ENCODE results near the gene CST11. TPM values are rescaled to one million over a fixed set of nuclear protein-coding genes. Genes with fewer than 3 reads are reported as not detected.

Gene CST11, protein sequence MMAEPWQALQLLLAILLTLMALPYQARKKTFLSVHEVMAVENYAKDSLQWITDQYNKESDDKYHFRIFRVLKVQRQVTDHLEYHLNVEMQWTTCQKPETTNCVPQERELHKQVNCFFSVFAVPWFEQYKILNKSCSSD
- total RNA-seq (ENCODE audit: low replicate concordance), result not detected in 2 replicates

DNA sequence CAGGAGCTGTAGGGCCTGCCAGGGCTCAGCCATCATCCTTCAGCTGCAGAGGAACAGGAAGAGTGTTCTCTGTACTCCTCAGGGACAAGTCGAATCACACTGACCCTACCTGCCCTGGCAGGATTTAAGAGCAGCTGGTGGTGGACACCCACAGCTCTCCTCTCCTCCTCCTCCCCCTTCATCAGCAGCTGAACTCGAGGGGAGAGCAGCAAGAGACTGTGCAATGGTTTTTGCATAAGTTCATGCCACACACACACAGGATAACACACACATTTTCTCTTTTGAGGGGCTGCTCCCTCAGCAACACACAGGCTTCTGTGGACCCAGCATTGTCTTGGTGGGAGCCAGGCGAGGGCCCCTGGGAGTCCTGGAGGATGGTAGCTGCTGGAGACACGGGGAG, at the start of gene CST11:
CST11 (minus strand) TSS at position 101 of the 400 bp plus-strand sequence; CDS start at position 36, 65 bp downstream.
- DNase-seq (ENCODE audit: low read depth), result no peak
- H3K4me3 ChIP-seq (ENCODE audit: low read depth, low read length), result no peak within 1 kb of the TSS
- no peak for TF ChIP-seq CTCF (IDR thresholded peaks at IDR 0.05; ENCODE audit: insufficient read depth, low read length)

DNA sequence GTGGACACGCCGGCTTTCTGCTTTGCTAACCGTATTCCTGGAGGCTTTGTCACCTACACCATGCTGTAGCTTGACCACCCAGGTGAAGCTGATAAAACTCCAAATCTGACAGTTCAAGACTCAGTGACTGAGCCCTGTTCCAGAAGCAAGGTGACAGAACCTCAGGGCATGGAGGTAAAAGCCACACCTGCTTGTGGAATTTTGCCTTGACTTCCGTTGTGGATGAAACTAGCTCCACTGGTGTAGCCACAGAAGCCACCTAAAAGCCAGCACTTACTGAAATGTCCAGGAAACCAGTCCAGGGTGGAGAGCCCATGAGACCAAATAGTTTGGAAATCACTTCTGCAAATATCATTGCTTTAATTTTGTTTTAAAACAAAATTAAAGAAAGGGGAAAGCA, 49.2 kb upstream of the CST11 start:
- no peak overlapping the region for H3K4me3 ChIP-seq (ENCODE audit: low read depth, low read length)
- TF ChIP-seq CTCF (IDR thresholded peaks at IDR 0.05; ENCODE audit: insufficient read depth, low read length), result no peak
- no peak for DNase-seq (ENCODE audit: low read depth)

DNA sequence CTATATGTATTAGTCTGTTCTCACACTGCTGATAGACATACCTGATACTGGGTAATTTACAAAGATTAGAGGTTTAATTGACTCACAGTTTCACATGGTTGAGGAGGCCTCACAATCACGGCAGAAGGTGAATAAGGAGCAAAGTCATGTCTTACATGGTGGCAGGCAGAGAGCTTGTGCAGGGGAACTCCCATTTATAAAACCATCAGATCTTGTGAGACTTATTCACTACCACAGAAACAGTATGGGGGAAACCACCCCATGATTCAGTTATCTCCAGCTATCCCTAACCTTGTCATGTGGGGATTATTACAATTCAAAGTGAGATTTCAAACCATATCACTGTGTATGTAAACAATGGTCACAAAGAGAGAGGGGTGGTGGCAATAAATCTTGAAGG, 44.9 kb upstream of the CST11 start:
- no peak for DNase-seq (ENCODE audit: low read depth)
- no peak for TF ChIP-seq CTCF (IDR thresholded peaks at IDR 0.05; ENCODE audit: insufficient read depth, low read length)
- H3K4me3 ChIP-seq (ENCODE audit: low read depth, low read length), result no peak overlapping the region

- no peak for DNase-seq (ENCODE audit: low read depth)
- H3K4me3 ChIP-seq (ENCODE audit: low read depth, low read length), result no peak overlapping the region
- no peak for TF ChIP-seq CTCF (IDR thresholded peaks at IDR 0.05; ENCODE audit: insufficient read depth, low read length)
These were observed 40.6 kb upstream of the CST11 start for GRCh38 chr20:23493172-23493772.

DNA sequence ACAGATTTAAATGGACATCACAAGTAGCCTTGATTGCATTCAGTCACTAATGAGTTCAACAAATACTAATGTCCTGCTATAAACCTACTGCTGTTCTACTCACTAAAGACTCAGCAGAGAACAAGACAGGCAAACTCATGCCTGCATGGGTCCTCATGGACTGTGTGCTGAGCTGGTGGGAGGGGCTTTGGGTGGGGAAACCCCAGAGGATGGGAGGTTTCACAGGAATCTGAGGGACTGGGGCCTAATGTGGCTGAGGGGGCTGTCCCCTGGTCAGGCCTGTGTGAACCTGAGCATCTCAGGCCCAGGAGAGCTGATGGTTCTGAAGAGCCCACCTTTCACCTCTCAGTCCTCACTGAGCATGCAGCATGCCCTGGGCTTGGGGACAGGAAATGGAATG, 39.6 kb upstream of the CST11 start:
- H3K4me3 ChIP-seq (ENCODE audit: low read depth, low read length), result no peak overlapping the region
- TF ChIP-seq CTCF (IDR thresholded peaks at IDR 0.05; ENCODE audit: insufficient read depth, low read length), result no peak
- DNase-seq (ENCODE audit: low read depth), result no peak

DNA sequence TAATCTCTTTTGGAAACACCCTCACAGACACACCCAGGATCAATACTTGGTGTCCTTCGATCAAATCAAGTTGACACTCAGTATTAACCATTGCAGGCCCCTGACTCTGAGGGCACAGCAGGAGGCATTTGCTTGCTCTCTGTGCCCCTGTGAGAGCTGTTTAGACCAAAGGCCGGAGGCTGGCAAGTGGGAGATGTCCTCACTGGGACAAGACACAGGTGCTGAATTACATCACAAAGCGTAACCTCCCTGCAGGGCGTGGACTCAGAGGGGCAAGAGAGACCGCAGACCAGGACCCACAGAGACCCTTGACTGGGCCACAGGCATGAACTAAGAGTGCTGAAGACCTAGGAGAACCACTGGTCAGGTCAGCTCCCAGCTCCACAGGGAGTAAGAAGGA, 38.1 kb upstream of the CST11 start, which contains the start of gene CST8:
CST8 (plus strand) TSS at position 301 of the 400 bp plus-strand sequence. CDS start 551 bp downstream, outside the sequence.
- no peak within 1 kb of the TSS for H3K4me3 ChIP-seq (ENCODE audit: low read depth, low read length)
- TF ChIP-seq CTCF (IDR thresholded peaks at IDR 0.05; ENCODE audit: insufficient read depth, low read length), result no peak
- no peak for DNase-seq (ENCODE audit: low read depth)
